GM21723 (cell line): ENCODE measurements around the gene ZNF433.
"Not testable (repeated sequence)": the region's sequence is repeated elsewhere in the genome, so short reads cannot be mapped to it uniquely, and the experiment has no call there.

Source experiments
- ATAC-seq: cut with Tn5 transposase; IDR thresholded peaks from one replicate; pipeline ENCODE4 v1.9.1; 2021; ENCODE audit warnings: mild to moderate bottlenecking, moderate library complexity; ENCODE audit not compliant: unreplicated experiment

ZNF433 gene

GRCh38 chr19:11991921-11992320, 43.6 kb downstream of the ZNF433 start:
- ATAC-seq: not testable (repeated sequence)

DNA sequence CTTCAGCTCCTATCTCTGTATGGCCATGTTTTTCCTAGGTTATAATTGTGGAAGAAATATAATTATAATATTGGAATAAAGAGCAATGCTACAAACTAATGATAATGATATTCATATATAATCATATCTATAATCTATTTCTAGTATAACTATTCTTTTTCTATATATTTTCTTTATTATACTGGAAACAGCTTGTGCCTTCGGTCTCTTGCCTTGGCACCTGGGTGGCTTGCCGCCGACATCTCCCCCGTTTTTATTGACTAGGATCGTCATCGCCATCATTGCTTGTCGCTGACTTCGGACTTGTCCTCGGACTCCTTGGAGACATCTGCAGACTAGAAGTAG, 46.4 kb downstream of the ZNF433 start:
- no peak for ATAC-seq

GRCh38 chr19:11987405-11988281, 47.8 kb downstream of the ZNF433 start:
- ATAC-seq: peak; percentile 73

DNA sequence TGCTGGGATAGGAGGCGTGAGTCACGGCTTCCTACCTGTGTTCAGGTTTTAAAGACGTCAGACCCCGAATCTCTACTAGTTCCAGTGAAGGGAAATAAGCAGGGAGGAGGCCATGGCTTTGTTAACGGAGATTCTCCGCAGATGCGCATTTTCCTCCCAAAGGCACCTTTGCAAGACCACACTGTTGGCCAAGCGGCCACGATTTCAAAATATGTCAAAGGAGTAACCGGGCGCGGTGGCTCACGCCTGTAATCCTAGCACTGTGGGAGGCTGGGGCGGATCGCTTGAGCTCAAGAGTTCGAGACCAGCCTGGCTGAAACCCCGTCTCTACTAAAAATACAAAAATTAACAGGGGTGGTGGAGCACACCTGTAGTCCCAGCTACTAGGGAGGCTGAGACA, 48.7 kb downstream of the ZNF433 start:
- no peak for ATAC-seq

DNA sequence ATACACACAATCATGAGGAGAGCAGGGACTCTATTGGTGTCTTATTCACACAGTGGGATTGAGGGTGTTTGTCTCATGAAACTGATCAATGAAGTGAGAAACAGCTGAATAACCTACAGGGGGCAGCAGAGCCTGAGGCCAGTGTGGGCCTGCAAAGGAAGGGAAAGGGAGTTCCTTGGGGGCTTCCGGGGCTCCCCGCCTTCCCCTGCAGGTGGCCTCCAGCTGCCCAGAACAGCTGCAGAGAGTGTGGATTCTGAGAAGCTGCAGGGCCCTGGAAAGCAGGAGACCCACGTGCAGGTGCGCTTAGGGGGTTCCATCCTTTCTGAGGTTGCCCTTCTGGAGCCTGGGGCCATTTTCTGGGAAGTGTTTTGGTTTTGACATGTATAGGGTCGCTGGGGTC, 50.5 kb downstream of the ZNF433 start:
- no peak for ATAC-seq

- no peak for ATAC-seq
Measured at GRCh38 chr19:11982526-11982925, 53.0 kb downstream of the ZNF433 start.

DNA sequence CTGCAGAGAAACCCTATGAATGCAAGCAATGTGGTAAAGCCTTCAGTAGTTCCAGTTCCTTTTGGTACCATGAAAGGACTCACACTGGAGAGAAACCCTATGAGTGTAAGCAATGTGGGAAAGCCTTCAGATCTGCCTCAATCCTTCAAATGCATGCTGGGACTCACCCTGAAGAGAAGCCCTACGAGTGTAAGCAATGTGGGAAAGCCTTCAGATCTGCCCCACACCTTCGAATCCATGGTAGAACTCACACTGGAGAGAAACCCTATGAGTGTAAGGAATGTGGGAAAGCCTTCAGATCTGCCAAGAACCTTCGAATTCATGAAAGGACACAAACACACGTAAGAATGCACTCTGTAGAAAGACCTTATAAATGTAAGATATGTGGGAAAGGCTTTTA, 56.0 kb downstream of the ZNF433 start:
- ATAC-seq: no peak

DNA sequence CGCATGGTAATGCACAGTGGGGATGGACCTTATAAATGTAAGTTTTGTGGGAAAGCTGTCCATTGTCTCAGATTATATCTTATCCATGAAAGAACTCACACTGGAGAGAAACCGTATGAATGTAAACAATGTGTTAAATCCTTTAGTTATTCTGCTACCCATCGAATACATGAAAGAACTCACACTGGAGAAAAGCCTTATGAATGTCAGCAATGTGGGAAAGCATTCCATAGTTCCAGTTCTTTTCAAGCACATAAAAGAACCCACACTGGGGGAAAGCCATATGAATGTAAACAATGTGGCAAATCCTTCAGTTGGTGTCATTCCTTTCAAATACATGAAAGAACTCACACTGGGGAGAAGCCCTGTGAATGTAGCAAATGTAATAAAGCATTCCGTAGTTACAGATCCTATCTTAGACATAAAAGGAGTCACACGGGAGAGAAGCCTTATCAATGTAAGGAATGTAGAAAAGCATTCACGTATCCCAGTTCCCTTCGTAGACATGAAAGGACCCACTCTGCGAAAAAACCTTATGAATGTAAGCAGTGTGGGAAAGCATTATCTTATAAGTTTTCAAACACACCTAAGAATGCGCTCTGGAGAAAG, 56.9 kb downstream of the ZNF433 start:
- no peak for ATAC-seq

DNA sequence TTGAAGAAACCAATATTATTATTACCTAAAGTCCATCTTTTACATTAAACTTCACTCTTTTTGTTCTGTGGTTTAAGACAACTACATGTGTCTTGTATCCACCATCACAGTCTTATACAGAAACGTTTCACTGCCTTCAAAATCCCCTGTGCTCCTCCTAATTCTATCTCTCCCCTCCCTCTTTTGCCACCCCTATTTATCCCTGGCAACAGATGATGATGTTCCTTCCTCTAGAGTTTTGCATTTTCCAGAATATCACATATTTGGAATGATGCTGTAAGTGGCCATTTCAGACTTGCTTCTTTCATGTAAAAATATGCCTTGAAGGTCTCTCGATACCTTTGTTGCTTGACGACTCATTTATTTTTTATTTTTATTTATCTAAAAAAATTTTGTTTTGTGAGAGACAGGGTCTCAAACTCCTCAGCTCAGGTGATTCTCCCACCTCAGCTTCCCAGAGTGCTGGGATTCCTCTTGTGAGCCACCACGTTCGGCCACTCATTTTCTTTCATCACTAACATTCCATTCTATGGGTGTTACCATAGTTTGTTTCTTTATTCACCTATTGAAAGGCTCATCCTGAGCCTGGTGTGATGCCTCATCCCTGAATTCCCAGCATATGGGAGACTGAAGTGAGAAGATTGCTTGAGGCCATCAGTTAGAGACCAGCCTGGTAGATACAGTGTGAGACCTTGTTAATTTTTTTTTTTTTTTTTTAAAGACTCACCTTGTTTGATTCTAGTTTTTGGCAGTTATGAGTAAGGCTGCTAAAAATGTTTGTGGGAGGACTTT, 62.3 kb downstream of the ZNF433 start:
- no peak for ATAC-seq

DNA sequence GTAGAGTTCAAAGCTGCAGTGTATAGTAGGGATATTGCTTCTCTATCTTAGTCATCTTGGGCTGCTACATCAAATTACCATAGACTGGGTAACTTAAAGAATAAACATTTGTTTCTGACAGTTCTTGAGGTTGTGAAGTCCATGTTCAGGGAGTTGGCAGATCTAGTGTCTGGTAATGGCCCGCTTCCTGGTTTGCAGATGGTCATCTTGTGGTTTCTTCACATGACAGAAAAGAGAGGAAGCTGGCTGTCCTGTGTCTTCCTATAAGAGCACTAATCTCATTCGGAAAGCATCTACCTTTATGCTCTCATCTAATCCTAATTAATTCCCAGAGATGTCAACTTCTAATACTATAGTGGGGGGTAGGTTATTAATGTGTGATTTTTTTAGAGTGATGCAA, 64.4 kb downstream of the ZNF433 start:
- ATAC-seq: no peak

GRCh38 chr19:11970174-11970573, 65.3 kb downstream of the ZNF433 start:
- ATAC-seq: no peak

DNA sequence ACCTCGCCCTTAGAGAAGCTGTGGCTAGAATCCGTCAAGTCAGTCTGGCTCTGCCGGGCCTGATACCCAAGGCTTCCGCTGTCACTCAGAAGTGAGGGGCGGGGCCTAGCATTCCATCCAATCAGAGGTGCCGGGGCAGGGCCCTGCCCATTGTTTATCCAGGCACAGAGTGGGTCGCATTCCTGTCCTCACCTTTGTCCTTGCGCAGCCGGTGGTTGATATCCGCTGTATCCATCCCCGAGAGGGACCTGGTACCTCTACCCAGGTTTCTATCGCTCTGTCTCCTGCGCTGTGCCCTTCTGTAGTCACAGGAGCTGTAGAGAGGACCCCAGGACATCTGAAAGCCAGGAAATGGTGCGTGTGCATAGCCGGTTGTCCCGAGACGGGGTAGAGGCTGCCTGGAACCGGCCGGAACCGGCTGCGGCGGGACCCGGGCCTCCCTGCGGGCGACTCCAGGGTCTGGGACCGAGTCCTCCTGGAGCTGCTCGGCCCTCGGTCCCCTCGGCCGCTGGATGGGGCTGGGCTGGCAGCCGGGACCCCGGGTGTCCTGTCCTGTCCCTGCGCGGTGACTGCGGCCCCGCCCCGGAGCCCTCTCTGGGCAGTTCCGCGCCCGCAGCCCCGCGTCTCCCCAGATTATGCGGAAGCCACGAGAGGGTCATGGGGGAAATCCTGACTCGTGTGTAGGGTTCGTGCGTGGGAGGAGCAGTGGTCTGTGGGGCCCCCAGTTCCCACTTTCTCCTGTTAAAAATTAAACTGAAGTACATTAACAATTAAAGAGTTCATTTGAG, 70.4 kb downstream of the ZNF433 start, which contains the start of gene ZNF763:
Gene ZNF763 (plus strand): TSS at position 183 of the 788 bp plus-strand sequence. CDS start 169 bp downstream, at position 352.
- ATAC-seq: peak; percentile 87
